GM06990 (cell line): Measurements from ENCODE around the gene PIGU.

Source experiments
- DNase-seq: peaks from one replicate; pipeline ENCODE4 v3.0.0-alpha.2; 2011; ENCODE audit not compliant: insufficient read length; ENCODE audit errors: extremely low read depth
- H3K27me3 ChIP-seq: replicated peaks from 2 replicates; pipeline ENCODE4 v1.6.0; 2011; ENCODE audit warnings: low read length; ENCODE audit not compliant: control insufficient read depth, insufficient read depth
- H3K36me3 ChIP-seq: 2 replicates; pipeline ENCODE4 v1.5.1; 2011; ENCODE audit warnings: low read length; ENCODE audit not compliant: control insufficient read depth, insufficient read depth
- H3K4me3 ChIP-seq: replicated peaks from 2 replicates; pipeline ENCODE4 v1.5.1; 2011; ENCODE audit warnings: low read depth, mild to moderate bottlenecking, control low read depth, low read length
- CTCF ChIP-seq: IDR thresholded peaks from 2 replicates; pipeline ENCODE4 v1.5.1; 2011; ENCODE audit warnings: low read length, control low read depth, mild to moderate bottlenecking, inconsistent platforms; ENCODE audit not compliant: insufficient read depth, poor library complexity, severe bottlenecking

PIGU gene

GRCh38 chr20:34600892-34601653 lies 75.8 kb downstream of the PIGU start:
- Histone ChIP-seq H3K4me3 (no peak overlapping the region), H3K27me3 (no peaks in the 10 kb centered on the region), H3K36me3 (no peaks in the 10 kb centered on the region; the same call in 1 of the 2 replicates)
- DNase-seq = no peak
- no peak for TF ChIP-seq CTCF

DNA sequence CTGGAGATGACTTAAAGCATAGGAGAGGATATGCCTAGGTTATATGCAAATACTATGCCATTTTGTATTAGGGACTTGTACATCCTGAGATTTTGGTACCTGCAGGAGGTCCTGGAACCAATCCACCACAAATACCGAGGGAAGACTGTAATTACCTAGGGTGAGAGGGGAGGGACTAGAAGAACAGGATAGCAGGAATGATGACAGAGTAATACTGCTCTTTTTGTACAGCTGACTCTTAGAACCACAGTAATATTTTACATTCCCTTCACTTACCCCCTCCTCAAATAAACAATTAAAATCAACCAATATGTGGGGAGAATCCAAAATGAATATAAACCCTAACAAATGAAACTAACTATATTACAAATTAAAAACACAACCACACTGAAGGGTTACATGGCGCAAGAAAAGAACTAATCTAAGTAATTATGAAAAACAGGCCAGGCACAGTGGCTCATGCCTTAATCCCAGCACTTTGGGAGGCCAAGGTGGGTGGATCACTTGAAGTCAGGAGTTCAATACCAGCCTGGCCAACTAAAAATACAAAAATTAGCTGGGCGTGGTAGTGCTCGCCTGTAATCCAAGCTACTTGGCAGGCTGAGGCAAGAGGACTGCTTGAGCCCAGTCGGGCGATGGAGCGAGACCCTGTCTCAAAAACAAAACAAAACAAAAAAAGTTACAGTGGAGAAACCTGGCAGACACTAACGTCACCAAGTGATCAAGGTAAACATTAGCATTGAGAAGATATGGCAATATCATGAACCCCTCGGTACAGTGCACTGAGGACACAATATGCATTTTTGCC lies 81.3 kb downstream of the PIGU start:
- TF ChIP-seq CTCF = no peak
- Histone ChIP-seq H3K27me3 (no peaks in the 10 kb centered on the region), H3K4me3 (no peak overlapping the region), H3K36me3 (no peaks in the 10 kb centered on the region)
- DNase-seq = no peak

DNA sequence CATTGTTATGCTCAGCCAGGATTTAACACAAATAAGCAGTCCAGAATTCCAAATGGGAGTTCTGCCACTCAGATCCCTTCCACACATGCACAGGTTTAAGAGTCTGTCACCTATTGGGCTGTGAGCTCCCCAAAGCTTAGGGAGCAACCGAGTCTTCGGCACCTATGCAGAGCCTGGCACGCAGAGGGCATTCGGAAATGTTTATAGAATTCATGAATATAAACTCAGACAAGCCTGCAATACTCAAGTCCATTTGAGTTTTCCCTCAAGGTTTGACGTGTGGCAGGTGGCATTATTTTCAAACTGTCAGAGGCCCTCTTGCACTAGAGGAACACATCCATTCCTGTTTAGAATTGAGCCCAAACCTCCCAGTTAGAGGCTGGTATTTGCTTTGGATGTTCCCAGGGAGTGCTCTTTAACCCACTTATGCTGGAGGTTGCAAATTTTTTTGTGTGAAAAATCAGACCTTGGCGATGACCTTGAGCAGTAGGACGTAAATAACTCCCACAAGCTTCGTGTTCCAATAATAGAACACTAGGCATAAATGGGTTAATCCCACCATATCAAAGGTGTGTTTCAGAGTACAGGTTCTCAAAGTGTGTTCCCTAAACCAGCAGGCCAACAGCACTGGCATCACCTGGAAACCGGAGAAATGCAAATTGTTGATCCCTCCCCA lies 90.3 kb downstream of the PIGU start:
- TF ChIP-seq CTCF = no peak
- H3K36me3 ChIP-seq = peaks cover 3% of the 10 kb centered on the region
- no peak for DNase-seq

GRCh38 chr20:34585019-34585418 lies 91.9 kb downstream of the PIGU start:
- TF ChIP-seq CTCF = no peak
- no peaks in the 10 kb centered on the region for H3K27me3 ChIP-seq
- H3K4me3 ChIP-seq = no peak overlapping the region
- peaks cover 4% of the 10 kb centered on the region for H3K36me3 ChIP-seq
- no peak for DNase-seq

More for the DNA sequence above, 90.3 kb downstream of the PIGU start:
- no peaks in the 10 kb centered on the region for H3K27me3 ChIP-seq
- no peak overlapping the region for H3K4me3 ChIP-seq

GRCh38 chr20:34583544-34583943 lies 93.3 kb downstream of the PIGU start:
- no peak for DNase-seq
- no peaks in the 10 kb centered on the region for H3K27me3 ChIP-seq
- TF ChIP-seq CTCF = no peak
- no peak overlapping the region for H3K4me3 ChIP-seq
- peaks cover 4% of the 10 kb centered on the region for H3K36me3 ChIP-seq
